DOHH2 (cell line): ENCODE results near the gene PAX1.

ENCODE experiments used
- H3F3A ChIP-seq: fragments of 200-600 bp; sonication (generic), shearing (Covaris generic); 2 replicates; pipeline ENCODE4 v1.6.0; 2016; ENCODE audit warnings: antibody characterized with exemption, mild to moderate bottlenecking; ENCODE audit not compliant: control insufficient read depth, insufficient read depth
- H3K27ac ChIP-seq: fragments of 200-600 bp; sonication (generic); 2 replicates; pipeline ENCODE4 v1.5.1; 2014; ENCODE audit warnings: low read depth, mild to moderate bottlenecking, low read length, moderate library complexity
- H3K27me3 ChIP-seq: fragments of 200-600 bp; sonication (generic); 2 replicates; pipeline ENCODE4 v1.6.1; 2014; ENCODE audit warnings: mild to moderate bottlenecking, low read length, mixed read lengths; ENCODE audit not compliant: control insufficient read depth
- H3K36me3 ChIP-seq: fragments of 200-600 bp; sonication (generic); 2 replicates; pipeline ENCODE4 v1.6.1; 2014; ENCODE audit warnings: mild to moderate bottlenecking, low read length, moderate library complexity, mixed read lengths; ENCODE audit not compliant: control insufficient read depth
- H3K4me1 ChIP-seq: fragments of 200-600 bp; sonication (generic); 2 replicates; pipeline ENCODE4 v1.6.1; 2014; ENCODE audit warnings: mild to moderate bottlenecking, low read length, mixed read lengths; ENCODE audit not compliant: control insufficient read depth
- H3K4me2 ChIP-seq: fragments of 200-600 bp; sonication (generic); 2 replicates; pipeline ENCODE4 v1.6.0; 2014; ENCODE audit warnings: mild to moderate bottlenecking, low read length, moderate library complexity
- H3K4me3 ChIP-seq: fragments of 200-600 bp; sonication (generic); 2 replicates; pipeline ENCODE4 v1.5.1; 2014; ENCODE audit warnings: mild to moderate bottlenecking, low read length, mixed read lengths
- H3K79me2 ChIP-seq: fragments of 200-600 bp; sonication (generic); 2 replicates; pipeline ENCODE4 v1.6.1; 2014; ENCODE audit warnings: mild to moderate bottlenecking, low read length, mixed read lengths; ENCODE audit not compliant: control insufficient read depth
- H3K9me2 ChIP-seq: fragments of 200-600 bp; sonication (generic); replicated peaks from 2 replicates; pipeline ENCODE4 v1.6.1; 2014; ENCODE audit warnings: mild to moderate bottlenecking, low read length, mixed read lengths; ENCODE audit not compliant: control insufficient read depth
- H3K9me3 ChIP-seq: fragments of 200-600 bp; sonication (generic); 2 replicates; pipeline ENCODE4 v1.6.1; 2014; ENCODE audit warnings: antibody characterized with exemption, low read length, mixed read lengths; ENCODE audit not compliant: control insufficient read depth, insufficient read depth
- H4K20me1 ChIP-seq: fragments of 200-600 bp; sonication (generic); 2 replicates; pipeline ENCODE4 v1.6.0; 2014; ENCODE audit warnings: low read depth, mild to moderate bottlenecking, antibody characterized with exemption, low read length, moderate library complexity; ENCODE audit not compliant: control insufficient read depth, insufficient read depth
- CTCF ChIP-seq: fragments of 200-600 bp; sonication (generic); IDR thresholded peaks from one replicate; pipeline ENCODE4 v1.5.1; 2014; ENCODE audit warnings: antibody characterized with exemption, mild to moderate bottlenecking, low read depth, low read length; ENCODE audit not compliant: poor library complexity, severe bottlenecking
- EZH2phosphoT487 ChIP-seq: fragments of 200-600 bp; sonication (generic); IDR thresholded peaks from 2 replicates; pipeline ENCODE4 v1.6.1; 2017; ENCODE audit warnings: borderline replicate concordance, mild to moderate bottlenecking, antibody characterized with exemption, low read length, moderate library complexity, mixed read lengths

PAX1 gene

GRCh38 chr20:21681234-21681921 lies 24.1 kb upstream of the PAX1 start:
- Histone ChIP-seq H3K36me3 (no peaks in the 10 kb centered on the region), H3K79me2 (no peaks in the 10 kb centered on the region), H3K4me2 (no peak overlapping the region), H3K4me1 (no peaks in the 10 kb centered on the region), H3K4me3 (no peak overlapping the region), H3K9me2 (no peaks in the 10 kb centered on the region), H4K20me1 (no peaks in the 10 kb centered on the region), H3K9me3 (no peaks in the 10 kb centered on the region), H3F3A (no peaks in the 10 kb centered on the region), H3K27me3 (no peaks in the 10 kb centered on the region), H3K27ac (no peak overlapping the region)
- TF ChIP-seq CTCF (no peak), EZH2phosphoT487 (no peak)

DNA sequence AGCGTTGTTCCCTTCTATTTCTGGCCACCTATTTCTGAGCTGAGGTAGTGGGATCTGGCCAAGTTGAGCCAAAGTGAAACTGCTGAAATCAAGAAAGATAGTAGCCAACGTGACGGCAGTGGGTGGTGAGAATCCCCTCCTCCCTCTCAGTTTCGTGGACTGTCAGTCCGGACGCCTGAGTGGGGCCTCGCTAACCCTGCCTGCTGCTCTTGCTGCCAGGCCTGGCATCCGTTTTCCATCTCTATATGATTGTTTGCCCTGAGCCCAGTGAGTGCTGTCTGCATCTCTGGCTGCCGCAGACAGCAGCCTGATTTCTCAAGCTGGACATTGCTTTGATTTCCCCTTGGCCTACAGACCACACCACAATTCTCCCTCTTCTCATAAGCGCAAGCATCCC lies 23.5 kb upstream of the PAX1 start:
- H3K27me3 ChIP-seq, result no peaks in the 10 kb centered on the region
- H3K9me3 ChIP-seq, result no peaks in the 10 kb centered on the region
- H3K79me2 ChIP-seq, result no peaks in the 10 kb centered on the region
- H3K27ac ChIP-seq, result no peak overlapping the region
- no peaks in the 10 kb centered on the region for H4K20me1 ChIP-seq
- H3K9me2 ChIP-seq, result no peaks in the 10 kb centered on the region
- TF ChIP-seq CTCF (no peak), EZH2phosphoT487 (no peak)
- H3K4me1 ChIP-seq, result no peaks in the 10 kb centered on the region
- no peaks in the 10 kb centered on the region for H3F3A ChIP-seq
- H3K36me3 ChIP-seq, result no peaks in the 10 kb centered on the region
- H3K4me3 ChIP-seq, result no peak overlapping the region
- H3K4me2 ChIP-seq, result no peak overlapping the region

GRCh38 chr20:21682521-21682954 lies 22.9 kb upstream of the PAX1 start:
- Histone ChIP-seq H3K9me3 (no peaks in the 10 kb centered on the region), H3K4me2 (no peak overlapping the region), H3F3A (no peaks in the 10 kb centered on the region), H3K9me2 (no peaks in the 10 kb centered on the region), H4K20me1 (no peaks in the 10 kb centered on the region), H3K4me3 (no peak overlapping the region), H3K4me1 (no peaks in the 10 kb centered on the region), H3K36me3 (no peaks in the 10 kb centered on the region), H3K27ac (no peak overlapping the region), H3K27me3 (no peaks in the 10 kb centered on the region), H3K79me2 (no peaks in the 10 kb centered on the region)
- TF ChIP-seq EZH2phosphoT487, result no peak

- Histone ChIP-seq H3F3A (no peaks in the 10 kb centered on the region), H3K9me2 (no peaks in the 10 kb centered on the region), H3K4me3 (no peak overlapping the region), H3K79me2 (no peaks in the 10 kb centered on the region), H3K27ac (no peak overlapping the region), H3K36me3 (no peaks in the 10 kb centered on the region), H4K20me1 (no peaks in the 10 kb centered on the region), H3K4me1 (no peaks in the 10 kb centered on the region), H3K4me2 (no peak overlapping the region), H3K9me3 (no peaks in the 10 kb centered on the region), H3K27me3 (no peaks in the 10 kb centered on the region)
- TF ChIP-seq EZH2phosphoT487 (no peak), CTCF (no peak)
Measured at GRCh38 chr20:21684671-21685070, 20.8 kb upstream of the PAX1 start.
